ENCODE measurements around the gene APMAP. TPM values are rescaled to one million over a fixed set of nuclear protein-coding genes. Genes with fewer than 3 reads are reported as not detected.

Gene APMAP
- total RNA-seq, 1 experiment from 2014 or later, result 80.3 TPM

DNA sequence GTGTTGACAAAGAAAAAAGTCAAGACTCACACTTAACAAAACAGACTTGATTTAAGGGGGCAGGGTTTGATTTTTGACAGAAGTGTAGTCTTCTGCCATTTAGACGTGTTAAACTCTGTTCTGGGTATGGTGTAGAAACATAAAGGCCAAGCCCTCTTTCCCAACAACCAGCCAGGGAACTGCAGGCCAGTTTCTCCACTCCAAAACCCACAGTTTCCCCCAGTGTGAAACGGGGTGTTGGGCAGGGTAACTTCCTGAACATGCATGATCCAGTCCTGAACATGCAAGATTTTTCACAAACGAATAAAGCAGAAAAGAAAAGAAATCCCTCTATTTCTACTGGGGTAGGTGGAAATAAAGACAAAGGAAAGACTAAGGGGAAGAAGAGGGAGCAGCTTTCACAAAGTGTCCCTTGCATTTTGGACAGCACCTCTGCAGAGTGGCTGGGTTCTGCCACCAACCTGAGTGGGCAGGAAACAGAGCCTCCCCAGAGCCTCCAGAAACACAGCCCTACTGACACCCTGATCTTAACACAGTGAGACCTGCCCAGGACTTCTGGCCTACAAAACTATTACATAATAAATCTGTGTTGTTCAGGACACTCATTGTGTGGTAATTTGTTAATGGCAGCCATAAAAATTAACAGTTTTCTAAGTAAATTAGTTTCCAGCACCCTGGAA, 7.5 kb downstream of the APMAP start:
- no peaks in the 10 kb centered on the region for H3K9me3 ChIP-seq
- H3K27me3 ChIP-seq, result no peaks in the 10 kb centered on the region
- no peak for DNase-seq
- H3K36me3 ChIP-seq, result peaks cover 3% of the 10 kb centered on the region; the same call in 1 of the 2 replicates
- H3K4me3 ChIP-seq, result no peak overlapping the region

DNA sequence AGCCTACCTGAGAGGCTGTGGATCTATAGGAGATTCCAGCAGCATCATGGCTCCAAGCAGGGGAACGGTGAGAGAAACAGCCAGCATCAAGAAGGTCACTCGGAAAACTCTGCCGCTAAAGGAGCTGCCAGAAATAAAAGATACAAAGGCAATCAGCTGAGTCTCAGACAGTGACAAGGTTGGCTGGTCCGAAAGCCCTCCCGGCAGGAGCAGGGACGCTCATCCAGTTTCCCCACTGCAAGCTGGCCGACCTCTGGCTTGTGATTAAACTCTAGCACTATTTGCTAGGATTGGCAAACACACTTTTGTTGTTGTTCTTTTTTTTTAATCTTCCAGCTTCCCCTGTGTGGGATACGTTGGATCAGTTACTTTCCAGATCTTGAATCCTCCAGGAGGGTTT, 8.7 kb downstream of the APMAP start:
- Histone ChIP-seq H3K36me3 (peaks cover 3% of the 10 kb centered on the region; the same call in 1 of the 2 replicates), H3K9me3 (no peaks in the 10 kb centered on the region), H3K4me3 (no peak overlapping the region), H3K27me3 (no peaks in the 10 kb centered on the region)
- no peak for DNase-seq

DNA sequence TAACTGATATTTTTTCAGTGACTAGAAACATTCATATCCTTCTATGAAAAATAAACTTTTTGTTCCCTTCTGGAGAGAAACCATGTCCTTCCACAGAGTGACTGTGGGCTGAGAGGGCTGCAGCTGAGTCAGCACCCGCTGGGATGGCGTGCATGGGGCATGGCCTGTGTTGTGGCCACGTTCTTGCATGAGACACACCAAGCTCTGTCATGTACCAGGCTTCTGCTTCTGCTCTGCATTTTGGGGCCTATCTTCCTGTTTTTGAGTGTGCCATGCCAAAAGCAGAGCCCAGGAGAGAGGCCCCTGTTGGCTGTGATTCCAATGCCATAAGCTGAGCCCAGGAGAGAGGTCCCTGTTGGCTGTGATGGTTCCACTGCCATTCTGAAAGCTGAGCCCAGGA, 10.8 kb downstream of the APMAP start:
- DNase-seq, result no peak
- Histone ChIP-seq H3K4me3 (no peak overlapping the region), H3K9me3 (no peaks in the 10 kb centered on the region), H3K27me3 (no peaks in the 10 kb centered on the region), H3K36me3 (peaks cover 3% of the 10 kb centered on the region; the same call in 1 of the 2 replicates)

DNA sequence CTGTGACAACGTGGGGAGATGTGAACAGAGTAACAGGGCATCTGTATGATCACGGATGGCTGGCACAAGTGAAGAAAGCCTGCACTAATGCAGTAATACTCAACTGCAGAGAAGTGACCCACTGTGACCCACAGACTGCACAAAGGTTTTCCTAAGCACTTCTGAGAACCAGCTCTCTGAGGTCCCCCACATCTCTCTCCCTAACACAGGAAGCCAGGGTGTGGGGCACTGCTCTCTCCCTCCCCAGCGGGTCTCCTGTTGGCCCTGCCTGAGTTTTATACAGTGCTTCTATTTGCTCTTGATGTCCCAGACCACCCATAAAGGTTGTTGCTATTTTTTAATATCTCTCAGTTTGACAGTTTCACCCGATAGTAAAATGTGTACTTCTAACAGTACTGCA, 11.3 kb downstream of the APMAP start:
- no peak overlapping the region for H3K4me3 ChIP-seq

DNA sequence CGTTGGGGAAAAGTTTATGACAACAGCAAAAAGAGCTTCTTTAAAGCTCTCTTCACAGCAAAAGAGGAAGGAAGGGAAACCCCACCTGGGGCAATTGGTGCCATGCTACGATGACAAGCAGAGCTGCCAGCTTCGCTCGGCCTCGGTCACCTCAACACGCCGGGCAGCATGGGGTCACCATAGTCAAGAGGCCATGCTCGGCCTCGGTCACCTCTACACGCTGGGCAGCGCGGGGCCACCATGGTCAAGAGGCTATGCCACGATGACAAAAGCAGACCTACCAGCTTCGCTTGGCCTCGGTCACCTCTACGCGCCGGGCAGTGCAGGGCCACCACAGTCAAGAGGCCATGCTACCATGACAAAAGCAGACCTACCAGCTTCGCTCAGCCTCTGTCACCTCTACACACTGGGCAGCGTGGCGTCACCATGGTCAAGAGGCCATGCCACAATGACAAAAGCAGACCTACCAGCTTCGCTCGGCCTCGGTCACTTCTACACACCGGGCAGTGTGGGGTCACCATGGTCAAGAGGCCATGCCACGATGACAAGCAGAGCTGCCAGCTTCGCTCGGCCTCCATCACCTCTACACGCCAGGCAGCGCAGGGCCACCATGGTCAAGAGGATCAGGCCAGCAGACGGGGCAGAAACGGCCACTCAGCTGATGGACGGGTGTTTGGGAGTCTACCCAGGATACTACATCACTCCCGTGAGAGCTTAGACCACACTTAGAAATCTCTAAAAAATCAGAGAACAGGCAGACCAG, 12.1 kb downstream of the APMAP start:
- Histone ChIP-seq H3K36me3 (peaks cover 3% of the 10 kb centered on the region), H3K9me3 (no peaks in the 10 kb centered on the region; the same call in 1 of the 2 replicates), H3K4me3 (no peak overlapping the region), H3K27me3 (no peaks in the 10 kb centered on the region)
- DNase-seq, result no peak

More for the DNA sequence above, 11.3 kb downstream of the APMAP start:
- H3K36me3 ChIP-seq, result peaks cover 3% of the 10 kb centered on the region
- DNase-seq, result no peak
- no peaks in the 10 kb centered on the region for H3K27me3 ChIP-seq
- no peaks in the 10 kb centered on the region for H3K9me3 ChIP-seq

DNA sequence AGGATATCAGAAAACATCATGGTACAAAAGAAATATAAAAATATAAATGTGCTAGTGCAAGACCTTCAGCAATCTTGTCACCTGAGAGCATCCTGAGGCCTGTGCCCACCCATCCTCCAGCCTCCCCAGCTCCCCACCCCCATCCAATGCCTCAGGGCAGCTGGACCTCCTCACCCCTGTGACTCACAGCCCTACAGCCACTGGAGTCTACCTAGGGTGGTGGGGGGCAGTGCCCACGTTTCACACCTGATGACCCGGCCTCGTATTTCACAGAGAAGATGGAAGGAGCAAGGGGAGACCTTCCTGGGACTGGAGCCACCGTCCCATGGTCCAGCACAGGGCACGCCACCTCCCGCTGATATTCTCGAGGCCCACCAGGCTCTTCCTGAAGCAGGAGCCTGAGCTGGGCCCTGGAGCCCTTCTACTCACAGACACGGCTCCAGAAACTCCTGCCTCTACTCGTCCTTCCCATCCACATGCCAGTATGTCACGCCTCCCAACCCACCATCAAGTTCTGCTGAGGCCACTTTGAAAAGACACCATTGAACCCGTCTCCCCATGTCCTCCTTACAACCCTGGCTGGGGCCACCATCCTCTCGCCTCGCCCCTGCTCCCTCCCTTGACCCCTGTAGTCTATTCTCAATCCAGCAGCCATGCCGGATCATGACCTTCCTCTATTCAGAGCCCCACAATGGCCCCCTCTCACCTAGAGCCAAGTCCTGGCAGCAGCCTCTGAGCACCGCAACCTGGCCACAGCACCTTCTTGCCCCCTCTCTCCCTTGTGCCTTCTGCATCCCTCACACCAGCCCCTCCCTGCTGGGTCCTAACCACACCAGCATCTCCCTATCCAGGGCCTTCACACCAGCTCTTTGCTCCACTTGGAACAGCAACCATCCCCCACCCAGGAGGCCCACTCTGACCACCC, 13.3 kb downstream of the APMAP start:
- H3K36me3 ChIP-seq, result peaks cover 3% of the 10 kb centered on the region
- H3K27me3 ChIP-seq, result no peaks in the 10 kb centered on the region
- H3K9me3 ChIP-seq, result no peaks in the 10 kb centered on the region; the same call in 1 of the 2 replicates
- DNase-seq, result no peak
- no peak overlapping the region for H3K4me3 ChIP-seq

DNA sequence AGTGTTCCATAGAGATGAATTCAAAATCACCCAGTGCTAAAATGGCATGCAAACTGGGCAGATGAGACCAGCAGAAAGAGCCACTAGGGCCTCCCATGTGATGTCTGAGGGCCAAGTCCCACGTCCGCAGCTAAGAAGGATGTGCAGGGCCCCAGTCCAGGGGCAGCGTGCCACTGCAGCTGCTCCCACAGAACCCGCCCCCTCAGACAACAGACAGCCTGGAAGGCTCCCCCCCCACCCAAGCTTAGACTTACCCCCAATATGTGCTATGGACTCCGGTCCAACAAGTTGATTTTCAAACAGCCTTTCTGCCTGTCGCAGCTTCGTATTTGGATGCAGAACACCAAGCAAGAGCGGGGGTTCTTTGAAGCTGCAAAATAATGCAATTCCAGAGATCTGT, 14.0 kb downstream of the APMAP start:
- DNase-seq, result no peak
- H3K27me3 ChIP-seq, result no peaks in the 10 kb centered on the region
- no peak overlapping the region for H3K4me3 ChIP-seq
- H3K9me3 ChIP-seq, result no peaks in the 10 kb centered on the region; the same call in 1 of the 2 replicates
- peaks cover 3% of the 10 kb centered on the region for H3K36me3 ChIP-seq

DNA sequence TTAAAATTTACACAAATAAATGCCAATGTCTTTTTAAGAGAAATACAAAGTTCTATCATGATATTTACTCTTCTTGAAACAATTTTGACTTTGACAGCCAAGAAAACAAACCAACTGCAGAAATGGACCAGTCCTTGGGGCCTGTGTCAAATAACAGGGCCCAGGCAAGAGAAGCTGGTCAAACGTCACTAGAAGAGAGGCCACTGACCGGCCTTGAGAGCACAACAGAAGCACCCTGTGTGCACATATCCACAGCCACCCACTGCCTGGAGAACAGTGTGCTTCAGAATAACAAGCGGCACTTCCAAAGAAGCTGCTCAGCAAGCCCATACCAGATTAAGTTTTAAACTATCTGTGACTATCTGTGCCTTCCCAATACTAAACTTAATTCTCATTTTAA, 14.8 kb downstream of the APMAP start:
- Histone ChIP-seq H3K4me3 (no peak overlapping the region), H3K27me3 (no peaks in the 10 kb centered on the region), H3K9me3 (no peaks in the 10 kb centered on the region; the same call in 1 of the 2 replicates), H3K36me3 (peaks cover under 1% of the 10 kb centered on the region; the same call in 1 of the 2 replicates)
- DNase-seq, result no peak

DNA sequence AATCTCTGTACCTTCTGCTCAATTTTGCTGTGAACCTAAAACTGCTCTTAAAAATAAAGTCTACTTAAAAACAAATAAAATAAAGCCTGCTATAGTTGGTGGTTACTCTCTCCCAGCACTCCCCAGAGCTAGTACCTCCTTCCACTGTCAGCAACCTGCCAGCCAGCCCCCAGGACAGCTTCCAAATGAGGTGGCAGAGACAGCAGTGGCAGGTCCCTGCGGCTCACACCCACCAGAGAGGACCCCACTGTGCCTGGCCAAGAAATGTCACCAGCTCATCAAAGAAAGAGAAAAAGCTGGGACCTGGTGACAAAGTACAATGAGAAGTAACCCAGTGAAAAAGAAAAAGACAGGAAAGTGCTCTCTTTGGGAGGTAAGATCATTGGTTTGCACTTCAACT, 15.2 kb downstream of the APMAP start:
- Histone ChIP-seq H3K36me3 (no peaks in the 10 kb centered on the region; the same call in 1 of the 2 replicates), H3K9me3 (no peaks in the 10 kb centered on the region; the same call in 1 of the 2 replicates), H3K27me3 (no peaks in the 10 kb centered on the region), H3K4me3 (no peak overlapping the region)
- no peak for DNase-seq

DNA sequence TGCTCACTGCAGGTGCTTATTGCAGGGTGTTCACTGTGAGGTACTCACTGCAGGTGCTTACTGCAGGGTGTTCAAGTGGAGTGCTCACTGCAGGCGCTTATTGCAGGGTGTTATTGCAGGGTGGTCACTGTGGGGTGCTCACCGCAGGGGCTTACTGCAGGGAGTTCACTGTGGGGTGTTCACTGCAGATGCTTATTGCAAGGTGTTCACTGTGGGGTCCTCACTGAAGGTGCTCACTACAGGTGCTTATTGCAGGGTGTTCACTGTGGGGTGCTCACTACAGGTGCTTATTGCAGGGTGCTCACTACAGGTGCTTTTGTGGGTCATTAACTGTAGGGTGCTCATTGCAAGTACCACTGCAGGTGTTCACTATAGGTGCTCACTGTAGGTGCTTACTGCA, 20.2 kb downstream of the APMAP start:
- no peak for DNase-seq
- Histone ChIP-seq H3K36me3 (no peaks in the 10 kb centered on the region; the same call in 1 of the 2 replicates), H3K27me3 (no peaks in the 10 kb centered on the region), H3K4me3 (no peak overlapping the region), H3K9me3 (no peaks in the 10 kb centered on the region; the same call in 1 of the 2 replicates)

DNA sequence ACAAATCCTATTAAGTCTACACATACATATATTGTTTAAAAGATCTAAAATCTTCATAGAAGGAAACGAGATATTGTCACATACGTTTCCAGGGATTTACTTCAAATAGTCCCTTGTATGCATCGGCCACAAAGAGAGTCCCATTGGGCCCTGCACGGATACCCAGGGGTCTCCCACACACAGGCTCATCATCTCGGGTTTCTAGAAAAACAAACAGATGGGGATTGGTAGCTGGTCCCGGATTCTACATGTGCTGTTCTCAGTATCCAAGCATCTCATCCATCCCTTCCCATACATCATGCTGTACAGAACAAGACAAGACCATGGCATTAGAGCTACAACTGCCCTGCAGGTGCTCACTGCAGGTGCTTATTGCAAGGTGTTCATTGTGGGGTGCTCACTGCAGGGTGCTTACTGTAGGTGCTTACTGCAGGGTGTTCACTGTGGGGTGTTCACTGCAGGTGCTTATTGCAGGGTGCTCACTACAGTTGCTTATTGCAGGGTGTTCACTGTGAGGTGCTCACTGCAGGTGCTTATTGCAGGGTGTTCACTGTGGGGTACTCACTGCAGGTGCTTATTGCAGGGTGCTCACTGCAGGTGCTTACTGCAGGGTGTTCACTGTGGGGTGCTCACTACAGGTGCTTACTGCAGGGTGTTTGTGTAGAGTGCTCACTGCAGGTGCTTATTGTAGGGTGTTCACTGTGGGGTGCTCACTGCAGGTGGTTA, 21.0 kb downstream of the APMAP start:
- H3K9me3 ChIP-seq, result no peaks in the 10 kb centered on the region; the same call in 1 of the 2 replicates
- no peak overlapping the region for H3K4me3 ChIP-seq
- no peaks in the 10 kb centered on the region; the same call in 1 of the 2 replicates for H3K36me3 ChIP-seq
- H3K27me3 ChIP-seq, result no peaks in the 10 kb centered on the region
- no peak for DNase-seq

DNA sequence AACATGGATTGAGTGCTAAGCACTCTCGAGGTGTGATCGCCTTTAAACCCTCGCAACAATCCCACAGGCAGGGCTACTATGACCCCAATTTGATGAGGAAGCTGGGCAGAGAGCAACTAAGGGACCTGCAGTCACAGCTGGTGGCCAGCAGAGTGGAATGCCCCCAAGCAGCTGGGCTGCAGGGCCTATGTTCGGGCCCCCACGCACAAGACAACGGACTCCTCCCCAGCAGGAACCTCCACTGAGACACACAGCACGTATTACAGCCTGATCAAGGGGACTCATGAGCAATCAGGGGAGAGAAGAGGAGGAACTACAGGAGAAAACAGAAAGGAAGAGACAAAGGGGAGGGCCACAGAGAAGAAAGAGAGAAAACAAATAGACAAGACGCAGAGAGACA, 21.8 kb downstream of the APMAP start:
- Histone ChIP-seq H3K9me3 (no peaks in the 10 kb centered on the region; the same call in 1 of the 2 replicates), H3K27me3 (no peaks in the 10 kb centered on the region), H3K4me3 (no peak overlapping the region), H3K36me3 (no peaks in the 10 kb centered on the region; the same call in 1 of the 2 replicates)
- no peak for DNase-seq

DNA sequence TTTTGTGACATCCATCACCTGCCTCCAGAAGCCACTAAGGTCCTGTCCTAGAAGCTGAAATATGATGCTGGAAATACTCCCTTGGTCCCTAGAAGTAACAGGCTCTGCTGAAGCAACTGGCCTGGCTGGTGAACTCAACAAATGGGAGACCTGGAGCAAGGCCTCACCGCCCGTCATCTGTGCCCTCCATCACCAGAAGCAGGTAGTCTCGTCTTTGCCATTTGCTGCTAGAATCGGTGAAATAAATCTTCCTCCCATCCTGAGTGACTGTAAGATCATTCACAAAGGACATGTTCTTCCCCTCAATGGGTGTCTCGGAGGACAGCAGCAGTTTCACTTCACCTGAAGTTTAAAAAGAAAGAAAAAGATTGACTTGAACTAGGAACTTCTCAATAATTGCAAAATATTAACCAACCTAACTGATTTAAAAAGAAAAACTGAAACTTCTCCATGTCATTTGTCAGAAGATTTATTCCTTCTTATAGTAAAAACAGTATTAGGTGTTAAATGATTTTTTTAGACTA, 22.5 kb downstream of the APMAP start:
- H3K9me3 ChIP-seq, result no peaks in the 10 kb centered on the region; the same call in 1 of the 2 replicates
- H3K36me3 ChIP-seq, result no peaks in the 10 kb centered on the region; the same call in 1 of the 2 replicates
- DNase-seq, result no peak
- no peak overlapping the region for H3K4me3 ChIP-seq
- no peaks in the 10 kb centered on the region for H3K27me3 ChIP-seq

DNA sequence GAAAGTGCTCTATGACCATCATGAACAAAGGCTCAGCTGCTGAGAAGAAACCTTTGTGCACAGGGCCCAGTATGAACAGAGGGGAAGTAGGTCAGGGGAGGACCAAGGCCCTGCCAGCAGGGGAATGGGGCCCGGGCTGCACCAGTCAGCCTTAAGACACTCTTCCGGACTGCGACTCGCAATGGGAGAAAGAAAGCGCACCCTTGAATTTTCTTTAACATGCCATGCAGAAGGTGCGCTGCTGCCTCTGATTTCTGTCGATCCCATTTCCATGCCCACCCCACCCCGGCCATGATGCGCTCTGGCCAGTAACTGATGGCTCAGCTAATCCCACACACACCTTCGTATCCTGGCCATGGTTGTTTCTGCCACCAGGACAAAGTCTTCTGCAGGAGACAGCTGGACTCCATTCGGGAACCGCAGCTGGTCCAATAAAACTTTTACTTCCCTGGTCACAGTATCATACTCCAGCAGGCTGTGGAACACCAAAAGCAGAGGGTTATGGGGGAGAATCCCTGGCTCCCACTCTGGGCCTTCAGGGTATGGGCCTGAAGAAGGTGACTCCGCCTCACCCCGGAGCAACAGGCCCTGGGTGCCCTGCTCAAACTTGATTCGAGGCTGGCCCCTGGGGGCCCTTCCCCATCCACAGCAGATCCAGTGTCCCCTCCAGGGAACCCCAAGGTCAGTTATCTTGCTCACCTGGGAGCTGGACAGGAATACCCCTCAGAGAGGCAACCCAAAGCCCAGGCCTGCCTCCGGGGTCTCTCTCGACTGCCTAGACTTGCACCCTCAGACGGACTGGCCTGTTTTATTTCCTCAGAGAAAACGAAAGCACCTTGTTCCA, 23.1 kb downstream of the APMAP start:
- no peak overlapping the region for H3K4me3 ChIP-seq
- H3K9me3 ChIP-seq, result no peaks in the 10 kb centered on the region
- H3K36me3 ChIP-seq, result no peaks in the 10 kb centered on the region
- DNase-seq, result no peak
- H3K27me3 ChIP-seq, result no peaks in the 10 kb centered on the region

DNA sequence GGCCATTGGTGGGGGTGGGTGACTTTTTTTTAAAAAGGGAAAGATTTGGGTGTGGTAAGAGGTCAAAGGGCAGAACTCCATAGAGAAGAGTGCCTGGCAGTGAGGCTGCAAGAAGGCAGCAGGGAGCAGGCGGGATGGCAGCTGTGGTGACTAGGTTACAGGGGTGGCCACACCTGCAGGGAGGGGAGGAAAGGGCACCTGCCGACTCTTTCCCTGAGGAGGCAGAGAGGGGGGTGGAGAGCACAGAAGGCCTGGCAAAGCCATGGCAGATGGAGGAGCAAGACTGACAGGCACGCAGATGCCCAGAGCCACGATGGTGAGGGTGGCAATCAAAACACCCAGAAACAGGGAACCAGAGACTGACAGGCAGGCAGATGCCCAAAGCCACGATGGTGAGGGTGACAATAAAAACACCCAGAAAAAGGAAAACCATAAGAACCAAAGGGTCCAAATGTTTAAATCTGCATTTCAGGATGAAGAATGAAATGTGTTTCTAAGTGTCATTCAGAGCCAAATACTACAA, 24.2 kb downstream of the APMAP start:
- no peaks in the 10 kb centered on the region for H3K36me3 ChIP-seq
- no peak for DNase-seq
- H3K27me3 ChIP-seq, result no peaks in the 10 kb centered on the region
- no peaks in the 10 kb centered on the region for H3K9me3 ChIP-seq
- H3K4me3 ChIP-seq, result no peak overlapping the region

All from MG63 (cell line).